ENCODE measurements around the gene GALNT2.

DNA sequence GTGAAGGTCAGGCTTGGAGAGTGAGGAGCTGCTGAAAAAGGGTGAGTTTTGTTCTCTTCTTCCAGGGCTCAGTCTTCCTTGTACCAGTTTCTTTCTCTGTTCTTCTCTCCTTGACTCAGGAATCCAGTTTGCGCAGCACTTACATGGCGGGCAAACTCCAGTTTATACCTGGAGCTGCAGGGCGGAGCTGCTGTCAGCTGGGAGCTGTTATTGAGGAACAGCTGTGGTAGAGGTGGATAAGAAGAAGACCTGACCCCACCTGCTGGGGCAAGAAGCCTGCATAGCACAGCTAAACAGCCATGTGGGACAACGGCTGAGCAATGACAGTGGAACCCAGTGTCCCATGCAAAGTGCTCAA, 46.2 kb downstream of the GALNT2 start:
- TF ChIP-seq, protein P1, sequence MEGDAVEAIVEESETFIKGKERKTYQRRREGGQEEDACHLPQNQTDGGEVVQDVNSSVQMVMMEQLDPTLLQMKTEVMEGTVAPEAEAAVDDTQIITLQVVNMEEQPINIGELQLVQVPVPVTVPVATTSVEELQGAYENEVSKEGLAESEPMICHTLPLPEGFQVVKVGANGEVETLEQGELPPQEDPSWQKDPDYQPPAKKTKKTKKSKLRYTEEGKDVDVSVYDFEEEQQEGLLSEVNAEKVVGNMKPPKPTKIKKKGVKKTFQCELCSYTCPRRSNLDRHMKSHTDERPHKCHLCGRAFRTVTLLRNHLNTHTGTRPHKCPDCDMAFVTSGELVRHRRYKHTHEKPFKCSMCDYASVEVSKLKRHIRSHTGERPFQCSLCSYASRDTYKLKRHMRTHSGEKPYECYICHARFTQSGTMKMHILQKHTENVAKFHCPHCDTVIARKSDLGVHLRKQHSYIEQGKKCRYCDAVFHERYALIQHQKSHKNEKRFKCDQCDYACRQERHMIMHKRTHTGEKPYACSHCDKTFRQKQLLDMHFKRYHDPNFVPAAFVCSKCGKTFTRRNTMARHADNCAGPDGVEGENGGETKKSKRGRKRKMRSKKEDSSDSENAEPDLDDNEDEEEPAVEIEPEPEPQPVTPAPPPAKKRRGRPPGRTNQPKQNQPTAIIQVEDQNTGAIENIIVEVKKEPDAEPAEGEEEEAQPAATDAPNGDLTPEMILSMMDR (IDR thresholded peaks at IDR 0.05) = no peak
- TF ChIP-seq EP300 (IDR thresholded peaks at IDR 0.05) = no peak
